DND-41 (cell line): Measurements from ENCODE around the gene SP9.

Experiments
- ATAC-seq: fragments of 200-7000 bp; cut with Tn5 transposase; 3 replicates; pipeline ENCODE4 v1.9.1; 2021; ENCODE audit warnings: low read depth; ENCODE audit not compliant: insufficient read depth
- DNase-seq: peaks from one replicate; pipeline ENCODE4 v3.0.0-alpha.2; 2020
- H2AFZ ChIP-seq: 2 replicates; pipeline ENCODE4 v1.6.0; 2012; ENCODE audit warnings: low read depth, low read length
- H3K27ac ChIP-seq: 2 replicates; pipeline ENCODE4 v1.5.1; 2012; ENCODE audit warnings: low read length, inconsistent platforms
- H3K27me3 ChIP-seq: fragments of 200-600 bp; sonication (generic); 2 replicates; pipeline ENCODE4 v1.6.0; 2012; ENCODE audit warnings: low read length, mild to moderate bottlenecking, inconsistent platforms; ENCODE audit not compliant: insufficient read depth, poor library complexity
- H3K36me3 ChIP-seq: 2 replicates; pipeline ENCODE4 v1.5.1; 2012; ENCODE audit warnings: low read length, inconsistent platforms; ENCODE audit not compliant: insufficient read depth
- H3K4me1 ChIP-seq: 2 replicates; pipeline ENCODE4 v1.5.1; 2012; ENCODE audit warnings: mild to moderate bottlenecking, low read length; ENCODE audit not compliant: insufficient read depth
- H3K4me2 ChIP-seq: 2 replicates; pipeline ENCODE4 v1.6.0; 2012; ENCODE audit warnings: mild to moderate bottlenecking, moderate library complexity, low read length, inconsistent platforms; ENCODE audit not compliant: insufficient read depth
- H3K4me3 ChIP-seq, 2 experiments: fragments of 200-600 bp in 1 of 2; shearing (Covaris generic) in 1 of 2; 2 replicates each; pipeline ENCODE4 v1.5.1; 2012 to 2016; ENCODE audit warnings: inconsistent platforms in 2 of 2, low read length in 2 of 2, mild to moderate bottlenecking in 2 of 2, low read depth in 1 of 2, moderate library complexity in 1 of 2
- H3K79me2 ChIP-seq: 2 replicates; pipeline ENCODE4 v1.6.0; 2012; ENCODE audit warnings: low read length, inconsistent platforms; ENCODE audit not compliant: insufficient read depth
- H3K9ac ChIP-seq: 2 replicates; pipeline ENCODE4 v1.6.0; 2012; ENCODE audit warnings: low read depth, mild to moderate bottlenecking, inconsistent platforms, low read length, moderate library complexity
- H3K9me3 ChIP-seq: 2 replicates; pipeline ENCODE4 v1.5.1; 2012; ENCODE audit warnings: low read length, moderate library complexity, mild to moderate bottlenecking, inconsistent platforms; ENCODE audit not compliant: insufficient read depth, severe bottlenecking
- H4K20me1 ChIP-seq: 2 replicates; pipeline ENCODE4 v1.6.0; 2012; ENCODE audit warnings: low read length; ENCODE audit not compliant: insufficient read depth
- EZH2 ChIP-seq: IDR thresholded peaks from 3 replicates; pipeline ENCODE4 v1.6.1; 2012; ENCODE audit warnings: borderline replicate concordance, low read depth, mild to moderate bottlenecking, moderate library complexity, low read length, inconsistent platforms; ENCODE audit not compliant: severe bottlenecking
- TF ChIP-seq, protein P1 (sequence below): IDR thresholded peaks from 2 replicates; pipeline ENCODE4 v1.5.1; 2012; ENCODE audit warnings: borderline replicate concordance, low read length, moderate library complexity, mild to moderate bottlenecking; ENCODE audit not compliant: poor library complexity, severe bottlenecking; ENCODE audit errors: extremely low read depth

SP9 gene

DNA sequence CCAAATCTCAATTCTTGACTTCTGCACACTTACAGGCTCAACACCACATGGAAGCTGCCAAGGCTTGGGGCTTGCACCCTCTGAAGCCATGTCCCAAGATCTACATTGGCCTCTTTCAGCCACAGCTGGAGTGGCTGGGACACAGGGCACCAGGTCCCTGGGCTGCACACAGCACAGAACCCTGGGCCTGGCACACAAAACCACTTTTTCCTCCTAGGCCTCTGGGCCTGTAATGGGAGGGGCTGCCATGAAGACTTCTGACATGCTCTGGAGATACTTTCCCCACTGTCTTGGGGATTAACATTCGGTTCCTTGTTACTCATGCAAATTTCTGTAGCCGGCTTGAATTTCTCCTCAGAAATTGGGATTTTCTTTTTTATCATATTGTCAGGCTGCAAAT lies 29.9 kb downstream of the SP9 start:
- TF ChIP-seq, protein P1, sequence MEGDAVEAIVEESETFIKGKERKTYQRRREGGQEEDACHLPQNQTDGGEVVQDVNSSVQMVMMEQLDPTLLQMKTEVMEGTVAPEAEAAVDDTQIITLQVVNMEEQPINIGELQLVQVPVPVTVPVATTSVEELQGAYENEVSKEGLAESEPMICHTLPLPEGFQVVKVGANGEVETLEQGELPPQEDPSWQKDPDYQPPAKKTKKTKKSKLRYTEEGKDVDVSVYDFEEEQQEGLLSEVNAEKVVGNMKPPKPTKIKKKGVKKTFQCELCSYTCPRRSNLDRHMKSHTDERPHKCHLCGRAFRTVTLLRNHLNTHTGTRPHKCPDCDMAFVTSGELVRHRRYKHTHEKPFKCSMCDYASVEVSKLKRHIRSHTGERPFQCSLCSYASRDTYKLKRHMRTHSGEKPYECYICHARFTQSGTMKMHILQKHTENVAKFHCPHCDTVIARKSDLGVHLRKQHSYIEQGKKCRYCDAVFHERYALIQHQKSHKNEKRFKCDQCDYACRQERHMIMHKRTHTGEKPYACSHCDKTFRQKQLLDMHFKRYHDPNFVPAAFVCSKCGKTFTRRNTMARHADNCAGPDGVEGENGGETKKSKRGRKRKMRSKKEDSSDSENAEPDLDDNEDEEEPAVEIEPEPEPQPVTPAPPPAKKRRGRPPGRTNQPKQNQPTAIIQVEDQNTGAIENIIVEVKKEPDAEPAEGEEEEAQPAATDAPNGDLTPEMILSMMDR: no peak
- no peak for TF ChIP-seq EZH2
- H3K27me3 ChIP-seq: no peaks in the 10 kb centered on the region
- ATAC-seq (no peak), DNase-seq (no peak)
- no peak overlapping the region for H3K27ac ChIP-seq
- H3K4me3 ChIP-seq: no peak overlapping the region
- H3K9ac ChIP-seq: no peak overlapping the region
- no peaks in the 10 kb centered on the region for H4K20me1 ChIP-seq
- no peak overlapping the region for H3K4me2 ChIP-seq
- peaks cover 28% of the 10 kb centered on the region for H3K9me3 ChIP-seq
- no peaks in the 10 kb centered on the region; the same call in 1 of the 2 replicates for H3K79me2 ChIP-seq
- H3K36me3 ChIP-seq: peaks cover 62% of the 10 kb centered on the region
- H3K4me1 ChIP-seq: no peaks in the 10 kb centered on the region
- H2AFZ ChIP-seq: no peak overlapping the region

DNA sequence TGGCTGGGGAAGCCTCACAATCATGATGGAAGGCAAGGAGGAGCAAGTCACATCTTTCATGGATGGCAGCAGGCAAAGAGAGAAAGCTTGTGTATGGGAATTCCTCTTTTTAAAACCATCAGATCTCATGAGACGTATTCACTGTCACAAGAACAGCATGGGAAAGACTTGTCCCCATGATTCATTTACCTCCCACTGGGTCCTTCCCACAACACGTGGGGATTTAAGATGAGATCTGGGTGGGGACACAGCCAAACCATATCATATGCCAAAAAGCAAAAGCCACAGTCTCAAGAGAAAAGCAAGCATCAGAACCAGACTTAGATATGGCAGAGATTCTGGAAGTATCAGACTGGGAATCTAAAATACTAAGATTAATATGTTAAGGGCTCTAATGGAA lies 30.8 kb downstream of the SP9 start:
- Histone ChIP-seq H3K4me3 (no peak overlapping the region), H2AFZ (no peak overlapping the region), H3K9ac (no peak overlapping the region), H3K36me3 (peaks cover 67% of the 10 kb centered on the region), H3K27ac (no peak overlapping the region), H3K27me3 (no peaks in the 10 kb centered on the region), H3K9me3 (peaks cover 28% of the 10 kb centered on the region), H3K4me1 (no peaks in the 10 kb centered on the region), H4K20me1 (no peaks in the 10 kb centered on the region), H3K4me2 (no peak overlapping the region), H3K79me2 (no peaks in the 10 kb centered on the region; the same call in 1 of the 2 replicates)
- no peak for TF ChIP-seq EZH2
- TF ChIP-seq, protein P1: no peak
- ATAC-seq (no peak), DNase-seq (no peak)

DNA sequence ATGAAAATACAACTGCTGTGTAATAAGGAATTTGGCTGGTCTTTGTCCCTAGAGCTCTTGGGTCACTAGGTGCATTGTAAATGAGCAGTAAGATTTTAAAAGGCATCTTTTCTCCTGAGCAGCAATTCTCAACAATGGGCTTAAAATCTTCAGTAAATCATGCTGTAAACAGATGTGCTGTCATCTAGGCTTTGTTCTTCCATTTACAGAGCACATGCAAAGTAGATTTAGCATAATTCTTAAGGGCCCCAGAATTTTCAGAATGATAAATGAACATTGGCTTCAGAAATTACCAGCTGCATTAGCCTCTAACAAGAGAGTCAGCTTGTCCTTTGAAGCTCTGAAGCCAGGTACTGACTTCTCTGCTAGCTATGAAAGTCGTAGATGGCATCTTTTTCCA lies 33.9 kb downstream of the SP9 start:
- no peaks in the 10 kb centered on the region for H4K20me1 ChIP-seq
- no peak for DNase-seq
- H3K27me3 ChIP-seq: no peaks in the 10 kb centered on the region
- H3K4me2 ChIP-seq: no peak overlapping the region
- H3K27ac ChIP-seq: no peak overlapping the region
- no peak for ATAC-seq
- TF ChIP-seq EZH2: no peak
- TF ChIP-seq, protein P1: no peak
- H3K4me3 ChIP-seq: no peak overlapping the region
- H3K9ac ChIP-seq: no peak overlapping the region
- H3K9me3 ChIP-seq: peaks cover 26% of the 10 kb centered on the region
- no peaks in the 10 kb centered on the region for H3K4me1 ChIP-seq
- no peak overlapping the region for H2AFZ ChIP-seq
- peaks cover 67% of the 10 kb centered on the region for H3K36me3 ChIP-seq
- H3K79me2 ChIP-seq: no peaks in the 10 kb centered on the region; the same call in 1 of the 2 replicates

DNA sequence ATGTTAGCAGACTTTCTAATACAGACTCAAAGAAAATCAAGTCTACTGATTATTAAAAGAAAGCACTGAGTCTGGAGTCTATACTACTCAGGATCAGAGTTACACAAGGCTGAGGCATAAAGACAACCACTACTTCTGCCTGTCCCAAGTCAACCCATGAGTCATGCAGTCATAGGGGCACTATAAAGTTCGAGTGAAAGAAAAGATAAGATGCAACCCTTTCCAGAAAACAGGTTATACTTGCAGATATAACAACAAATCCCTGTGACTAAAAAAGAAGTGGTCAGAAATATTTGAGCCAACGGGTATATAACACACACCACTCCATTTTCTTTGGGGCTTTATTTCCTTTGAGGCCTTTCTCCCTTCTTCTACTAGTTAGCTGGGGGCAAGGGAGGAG lies 42.2 kb downstream of the SP9 start:
- DNase-seq (no peak), ATAC-seq (no peak)
- Histone ChIP-seq H2AFZ (no peak overlapping the region), H3K4me3 (no peak overlapping the region), H3K4me2 (no peak overlapping the region), H3K27ac (no peak overlapping the region), H3K36me3 (peaks cover 77% of the 10 kb centered on the region), H3K27me3 (no peaks in the 10 kb centered on the region), H3K9ac (no peak overlapping the region), H4K20me1 (no peaks in the 10 kb centered on the region), H3K79me2 (no peaks in the 10 kb centered on the region), H3K9me3 (no peaks in the 10 kb centered on the region), H3K4me1 (no peaks in the 10 kb centered on the region)
- no peak for TF ChIP-seq EZH2
- TF ChIP-seq, protein P1: no peak
